Activated naive CD8-positive, alpha-beta T cell treated with anti-CD3 and anti-CD28 coated beads for 36 hours (primary cell): Measurements from ENCODE around the gene AGAP3. TPM values are rescaled to one million over a fixed set of nuclear protein-coding genes. Genes with fewer than 3 reads are reported as not detected.

Experiments used
- DNase-seq: peaks from one replicate; pipeline ENCODE4 v3.0.0; 2021
- H3K27ac Mint-ChIP-seq: one replicate; pipeline ENCODE4 v1.8.0; 2022; ENCODE audit warnings: mild to moderate bottlenecking, moderate library complexity, mixed read lengths
- H3K27me3 Mint-ChIP-seq: one replicate; pipeline ENCODE4 v1.8.0; 2022; ENCODE audit warnings: mild to moderate bottlenecking, mixed read lengths
- H3K36me3 Mint-ChIP-seq: one replicate; pipeline ENCODE4 v1.8.0; 2021; ENCODE audit warnings: mild to moderate bottlenecking, mixed read lengths
- H3K4me1 Mint-ChIP-seq: one replicate; pipeline ENCODE4 v1.8.0; 2021; ENCODE audit warnings: mixed read lengths
- H3K4me3 Mint-ChIP-seq: one replicate; pipeline ENCODE4 v1.8.0; 2022; ENCODE audit warnings: mild to moderate bottlenecking, moderate library complexity, mixed read lengths
- H3K9me3 Mint-ChIP-seq: one replicate; pipeline ENCODE4 v1.8.0; 2022; ENCODE audit warnings: mixed read lengths
- total RNA-seq, 2 experiments: library from RNA; stranded (reverse); gene quantifications; one replicate each; pipeline ENCODE4 v1.2.3, GENCODE V29; 2021

AGAP3 gene
- total RNA-seq, 2 experiments from 2014 or later: 24.8 to 25.3 TPM

DNA sequence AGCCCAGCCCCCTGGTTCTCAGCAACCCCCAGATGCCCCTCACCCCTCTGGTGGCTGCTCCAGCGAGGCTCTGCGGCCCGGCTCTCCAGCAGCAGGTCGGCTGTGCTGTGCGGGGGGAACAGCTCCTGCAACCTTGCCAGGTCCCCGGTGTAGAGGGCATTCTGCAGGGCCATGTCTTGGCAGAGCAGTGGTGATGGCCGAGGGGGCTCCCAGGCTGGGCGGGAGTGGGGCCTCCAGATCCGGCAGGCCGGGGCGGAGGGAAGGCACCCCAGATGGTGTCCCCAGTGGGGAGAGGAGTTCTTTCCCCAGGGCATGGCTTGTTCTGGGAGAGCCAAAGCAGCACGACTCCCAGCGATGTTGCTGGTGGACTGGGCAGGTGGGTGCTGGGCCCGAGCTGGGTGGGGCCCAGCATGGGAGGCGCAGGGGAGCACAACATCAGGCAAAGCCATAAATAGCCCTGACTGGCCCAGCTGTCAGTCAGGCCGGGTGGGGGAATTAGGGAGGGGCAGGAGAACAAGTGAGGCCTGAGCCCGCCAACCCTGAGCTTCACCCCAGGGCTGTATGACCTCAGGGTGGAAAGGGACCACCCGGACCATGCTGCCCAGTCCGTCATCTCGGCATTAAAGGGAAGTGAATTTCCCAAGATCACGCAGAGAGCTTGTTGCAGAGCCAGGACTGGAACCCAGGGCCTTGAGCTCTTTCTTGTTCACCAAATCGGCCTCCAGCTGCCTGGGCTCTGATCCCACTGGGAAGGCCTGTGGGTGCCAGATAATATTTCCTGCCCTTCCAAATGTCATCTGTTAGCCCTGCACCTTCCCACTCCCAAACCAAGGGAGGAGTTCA is 101.4 kb downstream of the AGAP3 start:
- Mint-ChIP-seq H3K9me3 (no peaks in the 10 kb centered on the region), H3K27me3 (no peaks in the 10 kb centered on the region), H3K27ac (no peak overlapping the region), H3K36me3 (no peaks in the 10 kb centered on the region), H3K4me1 (no peaks in the 10 kb centered on the region), H3K4me3 (no peak overlapping the region)
- DNase-seq: no peak

DNA sequence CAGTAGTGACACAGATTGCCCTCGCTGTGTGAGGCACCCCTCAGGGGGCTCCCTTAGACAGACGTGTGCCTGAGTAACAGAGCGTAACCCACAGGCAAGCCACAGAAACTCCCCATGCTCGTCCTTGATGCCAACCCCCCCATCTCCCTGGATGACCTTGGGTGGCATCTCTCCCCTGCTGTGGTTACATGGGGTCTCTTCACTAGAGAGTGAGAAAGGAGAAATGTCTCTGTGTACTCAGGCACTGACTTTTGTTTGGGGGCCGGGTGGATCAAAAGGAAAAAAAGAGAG is 101.9 kb downstream of the AGAP3 start:
- H3K9me3 Mint-ChIP-seq: no peaks in the 10 kb centered on the region
- no peaks in the 10 kb centered on the region for H3K4me1 Mint-ChIP-seq

DNA sequence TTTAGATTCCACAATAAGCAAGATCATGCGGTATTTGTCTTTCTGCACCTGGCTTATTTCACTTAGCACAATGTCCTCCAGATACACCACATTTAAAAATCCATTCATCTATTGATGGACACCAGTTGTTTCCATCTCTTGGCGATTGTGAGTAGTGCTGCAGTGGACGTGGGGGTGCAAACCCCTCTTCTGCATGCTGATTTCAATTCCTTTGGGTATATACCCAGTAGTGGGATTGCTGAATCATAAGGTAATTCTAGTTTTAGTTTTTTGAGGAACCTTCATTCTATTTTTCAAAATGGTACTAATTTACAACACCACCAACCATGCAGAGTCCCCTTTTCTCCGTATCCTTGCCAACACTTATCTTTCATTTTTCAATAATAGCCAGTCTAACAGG is 102.8 kb downstream of the AGAP3 start:
- no peaks in the 10 kb centered on the region for H3K36me3 Mint-ChIP-seq
- DNase-seq: no peak
- H3K27me3 Mint-ChIP-seq: no peaks in the 10 kb centered on the region
- no peak overlapping the region for H3K27ac Mint-ChIP-seq
- no peaks in the 10 kb centered on the region for H3K9me3 Mint-ChIP-seq
- H3K4me3 Mint-ChIP-seq: no peak overlapping the region
- no peaks in the 10 kb centered on the region for H3K4me1 Mint-ChIP-seq

More for the DNA sequence above, 101.9 kb downstream of the AGAP3 start:
- Mint-ChIP-seq H3K27ac (no peak overlapping the region), H3K36me3 (no peaks in the 10 kb centered on the region), H3K4me3 (no peak overlapping the region), H3K27me3 (no peaks in the 10 kb centered on the region)
- DNase-seq: no peak

DNA sequence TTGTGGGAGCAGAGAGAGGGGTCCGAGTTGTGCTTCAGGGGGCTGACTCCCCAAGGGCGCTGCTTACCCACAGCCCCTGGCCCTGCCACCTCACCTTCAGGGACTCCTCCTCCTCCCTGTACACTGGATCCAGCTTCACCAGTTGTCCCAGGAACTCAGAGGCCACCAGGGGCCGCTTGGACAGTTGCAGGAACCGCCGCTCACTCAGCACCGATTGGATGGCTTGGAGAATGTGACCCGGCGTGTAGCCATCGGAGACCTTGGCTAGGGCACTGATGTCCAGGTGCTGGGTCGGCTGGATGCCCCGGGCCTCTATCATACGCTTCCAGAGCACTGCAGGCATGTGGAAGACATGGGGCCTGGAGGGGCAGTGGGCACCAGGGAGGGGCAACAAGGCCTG is 105.3 kb downstream of the AGAP3 start:
- H3K27ac Mint-ChIP-seq: no peak overlapping the region
- no peaks in the 10 kb centered on the region for H3K4me1 Mint-ChIP-seq
- peaks cover 8% of the 10 kb centered on the region for H3K27me3 Mint-ChIP-seq
- DNase-seq: no peak
- H3K9me3 Mint-ChIP-seq: no peaks in the 10 kb centered on the region
- no peak overlapping the region for H3K4me3 Mint-ChIP-seq
- no peaks in the 10 kb centered on the region for H3K36me3 Mint-ChIP-seq

DNA sequence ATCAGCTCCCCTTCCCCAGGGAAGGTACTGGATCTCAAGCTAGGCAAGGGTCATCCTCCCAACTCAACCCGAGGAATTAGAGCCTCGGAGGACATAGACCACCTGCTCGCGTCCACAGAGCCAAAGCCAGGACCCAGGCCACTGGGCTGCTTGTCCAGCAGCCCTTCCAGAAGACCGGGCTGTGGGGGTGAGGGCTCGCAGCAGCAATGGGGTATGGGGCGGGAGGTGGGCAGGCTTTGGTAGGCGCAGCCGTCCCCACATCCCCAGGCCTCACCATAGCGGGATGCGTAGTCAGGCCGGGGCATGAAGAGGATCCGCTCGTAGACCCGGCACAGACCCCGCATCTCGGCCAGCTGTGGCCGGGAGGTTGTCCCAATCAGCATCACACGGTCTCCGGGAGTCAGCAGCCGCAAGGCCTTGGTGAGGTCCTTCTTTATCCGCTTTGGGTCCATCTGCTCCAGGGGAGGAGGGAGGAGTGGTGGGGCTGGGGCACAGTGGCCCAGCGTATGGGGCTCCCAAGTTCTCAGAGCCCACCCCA is 105.8 kb downstream of the AGAP3 start:
- Mint-ChIP-seq H3K9me3 (no peaks in the 10 kb centered on the region), H3K4me1 (no peaks in the 10 kb centered on the region), H3K27me3 (peaks cover 8% of the 10 kb centered on the region), H3K36me3 (no peaks in the 10 kb centered on the region), H3K27ac (no peak overlapping the region), H3K4me3 (no peak overlapping the region)
- no peak for DNase-seq

DNA sequence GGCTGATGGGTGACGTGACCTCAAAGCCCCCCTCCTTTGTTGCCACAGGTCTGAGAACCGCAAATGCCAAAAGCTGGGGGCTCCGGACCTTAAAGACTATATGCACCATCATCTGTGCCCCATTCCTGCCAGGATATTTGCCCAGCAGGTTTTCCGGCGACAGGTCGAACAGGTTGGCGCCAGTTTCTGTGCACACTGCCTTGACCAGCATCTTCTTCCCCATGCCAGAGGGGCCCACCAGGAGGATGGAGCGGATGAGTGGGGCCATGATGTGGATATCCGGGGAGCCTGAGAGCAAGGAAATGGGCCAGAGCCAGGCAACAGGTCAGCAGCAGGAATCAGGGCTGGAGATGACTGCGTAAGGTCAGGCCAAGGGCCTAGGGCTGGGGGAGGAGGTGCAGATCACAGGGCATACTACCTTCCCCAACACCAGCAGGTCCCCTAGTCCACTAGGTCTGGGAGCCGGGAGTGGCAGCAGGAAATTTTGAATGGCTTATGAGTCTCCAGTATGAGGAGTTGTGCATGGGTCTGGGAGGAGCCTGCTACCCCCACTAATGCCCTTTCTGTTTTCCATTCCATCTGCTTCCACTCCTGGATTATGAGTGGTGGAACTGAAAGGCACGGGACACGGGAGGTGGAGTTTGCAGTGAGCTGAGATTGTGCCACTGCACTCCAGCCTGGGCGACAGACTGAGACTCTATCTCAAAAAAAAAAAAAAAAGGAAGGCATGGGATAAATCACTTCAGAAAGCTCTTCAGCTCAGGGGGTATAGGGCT is 107.1 kb downstream of the AGAP3 start:
- Mint-ChIP-seq H3K36me3 (no peaks in the 10 kb centered on the region), H3K9me3 (no peaks in the 10 kb centered on the region), H3K27me3 (peaks cover 8% of the 10 kb centered on the region), H3K27ac (no peak overlapping the region), H3K4me3 (no peak overlapping the region), H3K4me1 (no peaks in the 10 kb centered on the region)
- no peak for DNase-seq

Other genes starting within 250 kb of the AGAP3 start
- gene AOC1, start 234.0 kb upstream of the AGAP3 start, total RNA-seq: not detected
- under 1 TPM; 0.22 to 0.45 TPM for gene KCNH2, start 108.2 kb upstream of the AGAP3 start, total RNA-seq
- 1 to 10 TPM; 5.8 to 6.1 TPM for gene NOS3, start 95.5 kb upstream of the AGAP3 start, total RNA-seq
- gene ATG9B, start 62.0 kb upstream of the AGAP3 start, total RNA-seq: 10 to 100 TPM; 12.3 TPM
- gene ABCB8, start 58.0 kb upstream of the AGAP3 start, total RNA-seq: 10 to 100 TPM; 34.3 to 37.6 TPM
- 1 to 10 TPM; 2.7 to 3.2 TPM for gene ASIC3, start 37.9 kb upstream of the AGAP3 start, total RNA-seq
- gene CDK5, start 28.6 kb upstream of the AGAP3 start, total RNA-seq: 10 to 100 TPM; 13.3 to 16.0 TPM
- gene SLC4A2, start 26.9 kb upstream of the AGAP3 start, total RNA-seq: 10 to 100 TPM; 66.5 to 69.1 TPM
- 10 to 100 TPM; 65.9 to 68.7 TPM for gene FASTK, start 5.7 kb upstream of the AGAP3 start, total RNA-seq
- gene TMUB1, start 3.0 kb upstream of the AGAP3 start, total RNA-seq: 10 to 100 TPM; 59.2 to 59.3 TPM
- not detected for gene GBX1, start 81.2 kb downstream of the AGAP3 start, total RNA-seq
- gene ASB10, start 100.8 kb downstream of the AGAP3 start, total RNA-seq: not detected
- gene H2BK1, start 124.0 kb downstream of the AGAP3 start, total RNA-seq: not detected
- 10 to 100 TPM; 85.2 to 87.5 TPM for gene ABCF2, start 140.7 kb downstream of the AGAP3 start, total RNA-seq
- 10 to 100 TPM; 24.5 to 25.1 TPM for gene CHPF2, start 146.0 kb downstream of the AGAP3 start, total RNA-seq
- 1 to 10 TPM; 4.1 to 4.3 TPM for gene SMARCD3, start 162.2 kb downstream of the AGAP3 start, total RNA-seq